GM23248 (cell line): ENCODE measurements around the gene NEDD4L.

ENCODE experiments used
- EZH2 ChIP-seq: fragments of 200-600 bp; sonication (generic); IDR thresholded peaks from 2 replicates; pipeline ENCODE4 v1.6.1; 2018; ENCODE audit warnings: antibody characterized with exemption, mild to moderate bottlenecking; ENCODE audit not compliant: insufficient read depth, poor library complexity, severe bottlenecking
- EZH2phosphoT487 ChIP-seq: fragments of 200-600 bp; sonication (generic); IDR thresholded peaks from 2 replicates; pipeline ENCODE4 v1.6.1; 2018; ENCODE audit warnings: antibody characterized with exemption, moderate library complexity, mild to moderate bottlenecking, low read depth; ENCODE audit not compliant: insufficient read depth

- TF ChIP-seq EZH2: no peak
- no peak for TF ChIP-seq EZH2phosphoT487
Observed at GRCh38 chr18:58338961-58339592, 295.1 kb downstream of the NEDD4L start.
